Stomach (tissue), 9 donors: ENCODE data around the gene LDAH. TPM values are rescaled to one million over a fixed set of nuclear protein-coding genes. Genes with fewer than 3 reads are reported as not detected.

Experiments
- DNase-seq, 2 donors: peaks; one replicate each; pipeline versions ENCODE4 v3.0.0 to v3.0.0-alpha.2; 2013 to 2019
- H3K27ac ChIP-seq, 5 donors: fragments of 200-600 bp in 4 of 5; sonication (generic) in 4 of 5; one replicate each; pipeline ENCODE4 v1.5.1; 2013 to 2019; ENCODE audit warnings: mild to moderate bottlenecking in 1 of 5, moderate library complexity in 1 of 5
- H3K27me3 ChIP-seq, 3 donors: fragments of 200-600 bp; sonication (generic); one replicate each; pipeline ENCODE4 v1.5.1; 2017 to 2019; ENCODE audit warnings: mixed run types in 1 of 3
- H3K36me3 ChIP-seq, 4 donors: fragments of 200-600 bp; sonication (generic); 1 replicate in 3 of 4; 2 replicates in 1 of 4; pipeline ENCODE4 v1.5.1; 2016 to 2019
- H3K4me1 ChIP-seq, 4 donors: fragments of 200-600 bp; sonication (generic); one replicate each; pipeline ENCODE4 v1.5.1; 2016 to 2019
- H3K4me3 ChIP-seq, 4 donors: fragments of 200-600 bp; sonication (generic) in 3 of 4; one replicate each; pipeline ENCODE4 v1.5.1; 2016 to 2019; ENCODE audit warnings: mild to moderate bottlenecking in 1 of 4
- H3K9me3 ChIP-seq, 4 donors: fragments of 200-600 bp; sonication (generic); one replicate each; pipeline ENCODE4 v1.5.1; 2016 to 2019
- CTCF ChIP-seq, 7 experiments: fragments of 450-650 bp in 4 of 7; fragments of 200-600 bp in 3 of 7; sonication (generic) in 3 of 7; IDR thresholded peaks; one replicate each; pipeline ENCODE4 v1.5.1; 2016 to 2019; ENCODE audit warnings: antibody characterized with exemption in 7 of 7, control low read depth in 2 of 7, mild to moderate bottlenecking in 1 of 7
- EP300 ChIP-seq: sonication (generic); formaldehyde crosslinking; IDR thresholded peaks from one replicate; pipeline ENCODE4 v1.6.1; 2017; ENCODE audit warnings: antibody characterized with exemption
- POLR2A ChIP-seq, 4 donors: fragments of 450-650 bp; IDR thresholded peaks; one replicate each; pipeline ENCODE4 v1.6.1; 2016; ENCODE audit warnings: antibody characterized with exemption in 4 of 4, control low read depth in 2 of 4, mild to moderate bottlenecking in 1 of 4, moderate library complexity in 1 of 4
- POLR2AphosphoS5 ChIP-seq, 3 donors: sonication (generic); formaldehyde crosslinking; IDR thresholded peaks; one replicate each; pipeline ENCODE4 v1.6.1; 2016; ENCODE audit warnings: antibody characterized with exemption in 3 of 3
- WGBS, 5 donors: extraction: QIAGEN DNeasy Blood & Tissue Kit in 3 of 5; methylation state at CpG; one replicate each; pipeline versions ENCODE4 v1.1.5 to v1.1.7; 2013 to 2018; 5-methylcytosine and 5-hydroxymethylcytosine counted together
- intact Hi-C: fragments of 100-400 bp; cut with DNase I; formaldehyde crosslinking; loops from one replicate; pipeline ENCODE4 v1.15.1; 2023; ENCODE audit warnings: low total_unique reads
- polyA plus RNA-seq, 3 donors: library from polyadenylated mRNA; stranded (reverse); fragments of 200-250 nt; gene quantifications; one replicate each; pipeline ENCODE4 v1.2.3, GENCODE V29; 2013
- total RNA-seq, 5 donors: library from RNA; depleted of rRNA; stranded (reverse); fragments of >200 nt; gene quantifications; one replicate each; pipeline versions ENCODE4 v1.1.0 to v1.2.3, GENCODE V29; 2014 to 2016
- donor health status: healthy with polysubstance abuse.
- donor health status: Bipolar disorder and iron deficiency.
- donor health status: healthy.

The LDAH gene
- total and polyA plus RNA-seq, 8 donors, result 4.1 to 20.0 (median 5.9) TPM

- H3K9me3 ChIP-seq, result no peaks in the 10 kb centered on the region
- H3K27ac ChIP-seq, result peak overlapping the region in 4 of 5 donors; percentile 93 to 98 (median 95)
- H3K4me1 ChIP-seq, result peaks cover 19 to 47% (median 39%) of the 10 kb centered on the region in 4 donors
- peak overlapping the region; percentile 62 to 91 (median 86) for H3K4me3 ChIP-seq
- DNase-seq, result no peak
- H3K27me3 ChIP-seq, result no peaks in the 10 kb centered on the region
- intact Hi-C loops, result loop anchor here (10.0 kb wide), 1 partner anchor 205 kb away; the partner anchor contains the start of gene RHOB
- TF ChIP-seq EP300 (no peak), POLR2A (IDR thresholded peaks at IDR 0.05) (no peak), CTCF (IDR thresholded peaks at IDR 0.05) (no peak), POLR2AphosphoS5 (IDR thresholded peaks at IDR 0.05) (no peak)
- H3K36me3 ChIP-seq, result peaks cover 6 to 23% (median 17%) of the 10 kb centered on the region in 4 donors
- 38 to 43% (median 40%) methylated on average over 7 of the region's 7 CpGs for WGBS, 5 donors
Observed at GRCh38 chr2:20649976-20650375, 172.9 kb downstream of the LDAH start.

- 82 to 88% (median 84%) methylated on average over 7 to 11 of the region's 11 CpGs for WGBS, 5 donors
- DNase-seq, result no peak
- H3K27me3 ChIP-seq, result no peaks in the 10 kb centered on the region
- H3K36me3 ChIP-seq, result peaks cover 10 to 27% (median 21%) of the 10 kb centered on the region in 4 donors
- peaks cover 19 to 47% (median 39%) of the 10 kb centered on the region in 4 donors for H3K4me1 ChIP-seq
- peak overlapping the region in 2 of 5 donors; percentile 94 to 98 for H3K27ac ChIP-seq
- TF ChIP-seq EP300 (no peak), CTCF (IDR thresholded peaks at IDR 0.05) (no peak), POLR2A (IDR thresholded peaks at IDR 0.05) (no peak), POLR2AphosphoS5 (IDR thresholded peaks at IDR 0.05) (no peak)
- intact Hi-C loops, result loop anchor here (10.0 kb wide), 1 partner anchor 205 kb away; the partner anchor contains the start of gene RHOB
- H3K9me3 ChIP-seq, result no peaks in the 10 kb centered on the region
- H3K4me3 ChIP-seq, result peak overlapping the region; percentile 62 to 91 (median 86)
Observed at GRCh38 chr2:20649576-20649975, 173.3 kb downstream of the LDAH start.

GRCh38 chr2:20648831-20649230 is 174.1 kb downstream of the LDAH start:
- no peak for DNase-seq
- intact Hi-C loops, result loop anchor here (10.0 kb wide), 1 partner anchor 204 kb away; the partner anchor contains the start of gene RHOB
- 94 to 97% (median 95%) methylated on average over 9 of the region's 9 CpGs for whole genome bisulfite sequencing, 5 donors
- peaks cover 12 to 34% (median 28%) of the 10 kb centered on the region in 4 donors for H3K36me3 ChIP-seq
- peaks cover 19 to 47% (median 39%) of the 10 kb centered on the region in 4 donors for H3K4me1 ChIP-seq
- H3K4me3 ChIP-seq, result no peak overlapping the region
- no peaks in the 10 kb centered on the region for H3K9me3 ChIP-seq
- TF ChIP-seq CTCF (IDR thresholded peaks at IDR 0.05) (no peak), POLR2AphosphoS5 (IDR thresholded peaks at IDR 0.05) (no peak), EP300 (no peak), POLR2A (IDR thresholded peaks at IDR 0.05) (no peak)
- H3K27ac ChIP-seq, result peak overlapping the region in 2 of 5 donors; percentile 10 to 98
- H3K27me3 ChIP-seq, result no peaks in the 10 kb centered on the region

- no peak for TF ChIP-seq POLR2A (IDR thresholded peaks at IDR 0.05)
- TF ChIP-seq POLR2AphosphoS5 (IDR thresholded peaks at IDR 0.05), result no peak
- TF ChIP-seq CTCF (IDR thresholded peaks at IDR 0.05), result no peak
- TF ChIP-seq EP300, result no peak
- Histone ChIP-seq H3K36me3 (peaks cover 12 to 41% (median 35%) of the 10 kb centered on the region in 4 donors), H3K4me3 (no peak overlapping the region), H3K27ac (peak overlapping the region in 2 of 5 donors; percentile 10 to 98), H3K9me3 (no peaks in the 10 kb centered on the region), H3K4me1 (peaks cover 19 to 47% (median 39%) of the 10 kb centered on the region in 4 donors), H3K27me3 (no peaks in the 10 kb centered on the region)
- intact Hi-C loops, result loop anchor here (10.0 kb wide), 1 partner anchor 203 kb away; the partner anchor contains the start of gene RHOB
- DNase-seq, result no peak
- WGBS, 5 donors, result 86 to 91% (median 89%) methylated on average over 4 of the region's 4 CpGs
Observed at GRCh38 chr2:20648206-20648605, 174.7 kb downstream of the LDAH start.
